ENCODE data around the gene CENPI.

The CENPI gene

DNA sequence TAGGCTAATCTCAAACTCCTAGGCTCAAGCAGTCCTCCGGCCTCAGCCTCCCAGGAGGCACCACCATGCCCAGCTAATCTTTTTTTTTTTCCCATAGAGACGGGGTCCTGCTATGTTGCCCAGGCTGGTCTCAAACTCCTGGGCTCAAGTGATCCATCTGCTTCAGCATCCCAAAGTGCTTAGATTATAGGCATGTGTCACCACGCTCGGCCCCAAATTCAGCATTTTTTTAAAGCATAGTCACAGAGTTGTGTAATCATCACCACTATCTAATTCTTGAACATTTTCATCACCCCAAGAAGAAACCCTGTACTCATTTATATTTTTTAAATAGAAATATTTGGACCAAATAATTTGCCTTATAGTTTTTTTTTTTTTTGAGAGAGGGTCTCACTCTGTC lies 10.3 kb downstream of the CENPI start:
- in situ Hi-C loops (cut with HindIII; ENCODE audit: low sequenced_read_pairs): no loop called here
- DNase-seq (ENCODE audit: low read depth): no peak
- no peak overlapping the region for H3K4me3 ChIP-seq (ENCODE audit: low read depth, low read length)
- TF ChIP-seq, protein P1, sequence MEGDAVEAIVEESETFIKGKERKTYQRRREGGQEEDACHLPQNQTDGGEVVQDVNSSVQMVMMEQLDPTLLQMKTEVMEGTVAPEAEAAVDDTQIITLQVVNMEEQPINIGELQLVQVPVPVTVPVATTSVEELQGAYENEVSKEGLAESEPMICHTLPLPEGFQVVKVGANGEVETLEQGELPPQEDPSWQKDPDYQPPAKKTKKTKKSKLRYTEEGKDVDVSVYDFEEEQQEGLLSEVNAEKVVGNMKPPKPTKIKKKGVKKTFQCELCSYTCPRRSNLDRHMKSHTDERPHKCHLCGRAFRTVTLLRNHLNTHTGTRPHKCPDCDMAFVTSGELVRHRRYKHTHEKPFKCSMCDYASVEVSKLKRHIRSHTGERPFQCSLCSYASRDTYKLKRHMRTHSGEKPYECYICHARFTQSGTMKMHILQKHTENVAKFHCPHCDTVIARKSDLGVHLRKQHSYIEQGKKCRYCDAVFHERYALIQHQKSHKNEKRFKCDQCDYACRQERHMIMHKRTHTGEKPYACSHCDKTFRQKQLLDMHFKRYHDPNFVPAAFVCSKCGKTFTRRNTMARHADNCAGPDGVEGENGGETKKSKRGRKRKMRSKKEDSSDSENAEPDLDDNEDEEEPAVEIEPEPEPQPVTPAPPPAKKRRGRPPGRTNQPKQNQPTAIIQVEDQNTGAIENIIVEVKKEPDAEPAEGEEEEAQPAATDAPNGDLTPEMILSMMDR (IDR thresholded peaks at IDR 0.05; ENCODE audit: low read depth, low read length, missing control alignments): no peak

DNA sequence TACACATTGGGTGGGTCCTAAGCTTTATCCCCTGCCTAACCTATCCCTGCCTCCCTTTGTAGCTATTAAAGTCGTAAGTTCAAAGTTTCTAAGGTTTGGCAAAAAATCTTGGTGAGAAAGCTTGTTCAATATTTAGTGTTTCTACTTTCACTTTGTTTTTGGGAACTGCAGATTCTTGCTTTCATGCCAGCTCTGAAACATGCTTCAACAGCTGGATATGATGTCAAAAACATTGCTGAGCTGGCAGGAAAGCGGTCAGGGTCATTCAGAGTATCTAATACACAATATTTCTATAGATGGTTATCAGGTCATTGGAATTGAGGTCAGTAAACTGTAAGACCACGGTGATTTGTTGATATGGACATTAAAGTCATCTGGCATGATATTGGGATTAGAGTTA lies 19.7 kb downstream of the CENPI start:
- H3K4me3 ChIP-seq (ENCODE audit: low read depth, low read length): no peak overlapping the region
- TF ChIP-seq, protein P1 (IDR thresholded peaks at IDR 0.05; ENCODE audit: low read depth, low read length, missing control alignments): no peak
- in situ Hi-C loops (cut with HindIII; ENCODE audit: low sequenced_read_pairs): no loop called here
- peak; percentile 1 for DNase-seq (ENCODE audit: low read depth)

GRCh38 chrX:101136235-101136634 lies 38.2 kb downstream of the CENPI start:
- H3K4me3 ChIP-seq (ENCODE audit: low read depth, low read length): no peak overlapping the region
- TF ChIP-seq, protein P1 (IDR thresholded peaks at IDR 0.05; ENCODE audit: low read depth, low read length, missing control alignments): no peak
- no peak for DNase-seq (ENCODE audit: low read depth)
- in situ Hi-C loops (cut with HindIII; ENCODE audit: low sequenced_read_pairs): no loop called here

Measured in astrocyte of the cerebellum (primary cell).